SK-N-SH (cell line): ENCODE data around the gene PYGB. TPM values are rescaled to one million over a fixed set of nuclear protein-coding genes. Genes with fewer than 3 reads are reported as not detected.

Source experiments
- CTCF ChIA-PET: fragments of 300-600, 350-600 bp; formaldehyde crosslinking; extraction: SDS; loops from one replicate; lab custom pipeline; 2021; lab: Yijun Ruan, JAX
- POLR2A ChIA-PET: fragments of 350-600 bp; sonication (Branson Sonifier 250); formaldehyde crosslinking; extraction: SDS; loops from one replicate; lab custom pipeline; 2020; ENCODE audit warnings: antibody characterized with exemption, inconsistent platforms; lab: Yijun Ruan, JAX
- DNase-seq: peaks from one replicate; pipeline ENCODE4 v3.0.0; 2012
- H2AFZ ChIP-seq: fragments of 200-600 bp; sonication (generic); 2 replicates; pipeline ENCODE4 v1.8.1; 2016; ENCODE audit warnings: antibody characterized with exemption, mild to moderate bottlenecking, low read depth
- H3F3A ChIP-seq: fragments of 200-600 bp; sonication (generic); replicated peaks from 2 replicates; pipeline ENCODE3; 2016; ENCODE audit warnings: antibody characterized with exemption, mild to moderate bottlenecking; ENCODE audit not compliant: insufficient read depth
- H3K27ac ChIP-seq, 2 experiments: fragments of 200-500 bp in 1 of 2; fragments of 200-600 bp in 1 of 2; sonication (Bioruptor generic) in 1 of 2; sonication (generic), shearing (Covaris generic) in 1 of 2; 2 replicates each; pipeline versions ENCODE4 v1.5.1 to v1.6.1; 2014 to 2016; ENCODE audit warnings: low read depth in 2 of 2, inconsistent platforms in 1 of 2, low read length in 1 of 2, mild to moderate bottlenecking in 1 of 2, mixed read lengths in 1 of 2
- H3K27me3 ChIP-seq: fragments of 200-600 bp; sonication (generic), shearing (Covaris generic); 2 replicates; pipeline ENCODE4 v1.6.1; 2016; ENCODE audit warnings: mixed run types; ENCODE audit not compliant: insufficient read depth
- H3K36me3 ChIP-seq, 2 experiments: fragments of 200-500 bp in 1 of 2; fragments of 200-600 bp in 1 of 2; sonication (Bioruptor generic) in 1 of 2; sonication (generic) in 1 of 2; replicated peaks in 1 of 2; 2 replicates each; pipeline versions ENCODE3 to v1.5.1; 2014 to 2016; ENCODE audit warnings: low read length in 1 of 2, mild to moderate bottlenecking in 1 of 2; ENCODE audit not compliant: insufficient read depth in 2 of 2, control insufficient read depth in 1 of 2
- H3K4me1 ChIP-seq, 2 experiments: fragments of 200-500 bp in 1 of 2; fragments of 200-600 bp in 1 of 2; sonication (Bioruptor generic) in 1 of 2; sonication (generic), shearing (Covaris generic) in 1 of 2; 2 replicates each; pipeline versions ENCODE4 v1.5.1 to v1.6.1; 2014 to 2016; ENCODE audit warnings: low read depth in 1 of 2, low read length in 1 of 2, mixed run types in 1 of 2; ENCODE audit not compliant: insufficient read depth in 2 of 2, control insufficient read depth in 1 of 2
- H3K4me2 ChIP-seq: fragments of 200-600 bp; sonication (generic), shearing (Covaris generic); 2 replicates; pipeline ENCODE4 v1.6.1; 2017; ENCODE audit warnings: mixed run types
- H3K4me3 ChIP-seq, 2 experiments: fragments of 200-500 bp in 1 of 2; fragments of 200-600 bp in 1 of 2; sonication (Bioruptor generic) in 1 of 2; sonication (generic), shearing (Covaris generic) in 1 of 2; 2 replicates each; pipeline versions ENCODE4 v1.5.1 to v1.8.1; 2014 to 2016; ENCODE audit warnings: low read depth in 2 of 2, inconsistent platforms in 1 of 2, low read length in 1 of 2, mild to moderate bottlenecking in 1 of 2, mixed read lengths in 1 of 2, moderate library complexity in 1 of 2
- H3K79me2 ChIP-seq: fragments of 200-600 bp; sonication (generic); 2 replicates; pipeline ENCODE4 v1.8.1; 2017; ENCODE audit warnings: mild to moderate bottlenecking; ENCODE audit not compliant: insufficient read depth
- H3K9ac ChIP-seq: fragments of 200-600 bp; sonication (generic); 2 replicates; pipeline ENCODE4 v1.6.1; 2017; ENCODE audit warnings: mixed run types
- H3K9me2 ChIP-seq: fragments of 200-600 bp; sonication (generic); 2 replicates; pipeline ENCODE4 v1.6.1; 2017; ENCODE audit warnings: mixed run types
- H3K9me3 ChIP-seq: fragments of 200-600 bp; sonication (generic); 2 replicates; pipeline ENCODE4 v1.6.1; 2017; ENCODE audit warnings: mixed run types, mild to moderate bottlenecking, moderate library complexity
- H4K20me1 ChIP-seq: fragments of 200-600 bp; sonication (generic); 2 replicates; pipeline ENCODE4 v1.6.1; 2017; ENCODE audit warnings: mild to moderate bottlenecking, mixed run types; ENCODE audit not compliant: insufficient read depth
- ELF1 ChIP-seq: IDR thresholded peaks from 2 replicates; pipeline ENCODE4 v1.4.0; 2012
- FOSL2 ChIP-seq: IDR thresholded peaks from 2 replicates; pipeline ENCODE4 v1.4.0; 2012; ENCODE audit warnings: low read depth, mild to moderate bottlenecking, moderate library complexity, borderline replicate concordance
- FOXJ3 ChIP-seq: sonication (generic); formaldehyde crosslinking; IDR thresholded peaks from 2 replicates; pipeline ENCODE4 v1.5.1; 2020; ENCODE audit warnings: mild to moderate bottlenecking, missing genetic modification reagents
- FOXM1 ChIP-seq: IDR thresholded peaks from 2 replicates; pipeline ENCODE4 v1.4.0; 2012; ENCODE audit warnings: low read depth, mild to moderate bottlenecking
- GATA2 ChIP-seq: sonication (generic); formaldehyde crosslinking; IDR thresholded peaks from 2 replicates; pipeline ENCODE4 v1.5.0; 2020; ENCODE audit warnings: mild to moderate bottlenecking, missing genetic modification reagents
- IRF3 ChIP-seq: fragments of 150-350 bp; IDR thresholded peaks from 2 replicates; pipeline ENCODE4 v1.6.1; 2016; ENCODE audit warnings: mild to moderate bottlenecking, low read depth, low read length
- JUND ChIP-seq: IDR thresholded peaks from 2 replicates; pipeline ENCODE4 v1.4.0; 2012
- MEF2A ChIP-seq: IDR thresholded peaks from 2 replicates; pipeline ENCODE4 v1.4.0; 2012; ENCODE audit warnings: low read depth, borderline replicate concordance
- NFIC ChIP-seq: IDR thresholded peaks from 2 replicates; pipeline ENCODE4 v1.4.0; 2012; ENCODE audit warnings: borderline replicate concordance
- POLR2AphosphoS5 ChIP-seq: IDR thresholded peaks from 2 replicates; pipeline ENCODE4 v1.6.1; 2012; ENCODE audit warnings: low read depth, low read length
- RCOR1 ChIP-seq: fragments of 150-350 bp; IDR thresholded peaks from 2 replicates; pipeline ENCODE4 v1.6.1; 2017; ENCODE audit warnings: antibody characterized with exemption, low read length
- REST ChIP-seq: IDR thresholded peaks from 2 replicates; pipeline ENCODE4 v1.6.1; 2012; ENCODE audit warnings: mild to moderate bottlenecking, low read depth, low read length, moderate library complexity
- RFX5 ChIP-seq: IDR thresholded peaks from 2 replicates; pipeline ENCODE4 v1.6.1; 2012; ENCODE audit warnings: mild to moderate bottlenecking, improper control_type of control experiment, low read length
- SMC3 ChIP-seq: IDR thresholded peaks from 2 replicates; pipeline ENCODE4 v1.6.1; 2012; ENCODE audit warnings: low read depth, low read length, improper control_type of control experiment
- TAF1 ChIP-seq: IDR thresholded peaks from 2 replicates; pipeline ENCODE4 v1.6.1; 2012; ENCODE audit warnings: low read depth, mild to moderate bottlenecking, low read length, moderate library complexity, borderline replicate concordance
- USF2 ChIP-seq: fragments of 150-350 bp; IDR thresholded peaks from 2 replicates; pipeline ENCODE4 v1.6.1; 2017; ENCODE audit warnings: antibody characterized with exemption, low read length, low read depth, borderline replicate concordance
- YY1 ChIP-seq: IDR thresholded peaks from 2 replicates; pipeline ENCODE4 v1.4.0; 2012; ENCODE audit warnings: low read depth, mild to moderate bottlenecking
- ZBTB33 ChIP-seq: IDR thresholded peaks from 2 replicates; pipeline ENCODE4 v1.4.0; 2012; ENCODE audit warnings: low read depth, borderline replicate concordance
- WGBS: methylation state at CpG from one replicate; pipeline ENCODE4 v1.1.6; 2017; ENCODE audit warnings: low lambda C conversion rate; 5-methylcytosine and 5-hydroxymethylcytosine counted together
- polyA plus RNA-seq, 3 experiments: library from polyadenylated mRNA; depleted of rRNA; stranded (reverse); fragments of >200 nt; gene quantifications; 2 replicates each; pipeline ENCODE4 v1.2.3, GENCODE V29; 2012

Gene PYGB
- polyA plus RNA-seq, 1 of the 3 experiments (the other 2 are of a cell fraction), result 35.8 TPM

- H4K20me1 ChIP-seq, result no peaks in the 10 kb centered on the region
- H3F3A ChIP-seq, result peaks cover 17% of the 10 kb centered on the region
- no peaks in the 10 kb centered on the region for H3K27me3 ChIP-seq
- CTCF ChIA-PET, result no interaction called here
- H3K9me2 ChIP-seq, result no peaks in the 10 kb centered on the region
- no peak for DNase-seq
- H3K36me3 ChIP-seq, result peaks cover 0 to 7% of the 10 kb centered on the region in 2 experiments
- peak overlapping the region in 1 of 2 experiments; percentile 77; a peak in 1 of 4 replicates for H3K27ac ChIP-seq
- H3K79me2 ChIP-seq, result no peaks in the 10 kb centered on the region
- H3K9ac ChIP-seq, result no peak overlapping the region
- no peak overlapping the region for H3K4me3 ChIP-seq
- POLR2A ChIA-PET, result no interaction called here
- TF ChIP-seq SMC3, result no peak
- no peak for TF ChIP-seq USF2
- TF ChIP-seq RFX5, result no peak
- TF ChIP-seq FOXM1, result no peak
- no peak for TF ChIP-seq RCOR1
- TF ChIP-seq IRF3, result no peak
- no peak for TF ChIP-seq YY1
- TF ChIP-seq POLR2AphosphoS5, result no peak
- TF ChIP-seq FOXJ3, result no peak
- TF ChIP-seq GATA2 (CRISPR knock-in tag), result no peak
- no peak for TF ChIP-seq REST
- TF ChIP-seq JUND, result no peak
- TF ChIP-seq TAF1, result no peak
- no peak for TF ChIP-seq MEF2A
- TF ChIP-seq ZBTB33, result no peak
- TF ChIP-seq ELF1, result no peak
- TF ChIP-seq FOSL2, result no peak
- TF ChIP-seq NFIC, result no peak
- TF ChIP-seq, all 33 proteins: peak for 0
- H3K9me3 ChIP-seq, result no peaks in the 10 kb centered on the region
- 100% methylated on average over 6 of the region's 16 CpGs for WGBS
- no peak overlapping the region for H2AFZ ChIP-seq
- H3K4me2 ChIP-seq, result no peak overlapping the region
- H3K4me1 ChIP-seq, result peaks cover 20 to 40% of the 10 kb centered on the region in 2 experiments; a peak in 3 of 4 replicates
Measured at GRCh38 chr20:25224941-25225340, 22.9 kb upstream of the PYGB start.
